GM19023 (cell line): ENCODE data around the gene PNLIP.

Experiments used
- ATAC-seq: cut with Tn5 transposase; IDR thresholded peaks from one replicate; pipeline ENCODE4 v1.9.1; 2021; ENCODE audit warnings: mild to moderate bottlenecking, moderate library complexity; ENCODE audit not compliant: unreplicated experiment

Gene PNLIP

DNA sequence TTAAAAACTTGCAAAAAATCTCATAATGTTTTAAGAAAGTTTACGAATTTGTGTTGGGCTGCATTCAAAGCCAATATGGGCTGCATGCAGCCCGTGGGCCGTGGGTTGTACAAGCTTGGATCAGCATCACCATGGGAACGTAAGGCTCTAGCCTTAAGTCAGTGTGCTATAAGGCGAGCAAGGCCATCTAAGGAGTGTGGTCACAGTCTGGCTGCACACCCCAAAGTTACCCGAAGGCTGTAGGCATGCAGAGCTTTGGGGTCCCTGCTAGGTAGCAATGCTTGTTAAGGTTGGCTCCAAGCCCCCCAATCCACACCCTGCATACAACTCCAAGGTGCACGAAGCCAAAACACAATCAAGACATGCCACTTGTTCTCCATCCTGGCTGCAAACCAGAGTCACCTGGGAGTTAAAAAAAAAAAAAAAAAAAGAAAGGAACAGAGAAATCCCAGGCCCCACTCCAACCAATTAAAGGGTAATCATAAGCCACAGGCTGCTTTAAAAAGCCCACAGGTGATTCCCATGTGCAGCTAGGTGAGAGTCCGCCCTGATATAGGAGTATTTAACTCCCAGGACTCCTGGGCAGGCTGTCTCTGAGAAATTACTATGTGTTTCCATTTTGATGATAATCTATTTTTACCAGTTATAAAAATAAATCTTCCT, 66.5 kb downstream of the PNLIP start:
- ATAC-seq: no peak

DNA sequence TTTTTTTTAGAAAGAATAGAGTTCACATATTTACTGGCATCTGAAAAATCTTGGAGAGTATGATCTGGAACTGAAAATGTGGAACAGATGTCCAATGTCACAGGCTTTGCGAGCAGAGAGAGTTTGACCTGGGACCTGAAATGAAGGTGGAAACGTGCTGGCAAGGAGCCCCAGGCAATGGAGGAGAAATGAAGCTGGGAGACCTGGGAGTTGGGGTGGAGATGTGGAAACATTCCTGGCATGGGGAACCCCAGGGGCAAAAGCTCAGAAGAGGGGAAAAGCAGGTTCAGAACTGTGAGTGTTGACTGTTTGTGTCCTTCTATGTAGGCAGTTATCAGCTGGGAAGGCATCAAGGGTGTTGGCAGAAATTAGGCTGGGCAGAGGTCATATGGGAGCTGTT, 67.7 kb downstream of the PNLIP start:
- no peak for ATAC-seq

DNA sequence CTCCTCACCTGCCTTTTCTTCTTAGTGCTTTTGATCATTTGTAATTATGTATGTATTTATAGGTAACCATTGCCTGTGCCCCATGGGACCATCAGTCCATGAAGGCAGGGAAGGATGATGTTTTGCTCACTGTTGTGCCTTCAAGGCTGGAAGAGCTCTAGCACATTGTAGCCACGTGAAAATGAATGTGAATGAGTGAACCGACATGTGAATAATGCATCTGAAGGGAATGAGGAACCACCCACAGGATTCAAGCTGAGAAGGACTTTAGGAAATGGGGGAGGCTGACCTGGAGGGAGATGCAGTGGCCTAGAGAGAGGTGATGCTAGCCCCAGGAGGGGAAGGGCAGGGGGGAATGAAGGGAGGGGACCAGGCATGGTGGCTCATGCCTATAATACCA, 69.1 kb downstream of the PNLIP start:
- ATAC-seq: no peak

DNA sequence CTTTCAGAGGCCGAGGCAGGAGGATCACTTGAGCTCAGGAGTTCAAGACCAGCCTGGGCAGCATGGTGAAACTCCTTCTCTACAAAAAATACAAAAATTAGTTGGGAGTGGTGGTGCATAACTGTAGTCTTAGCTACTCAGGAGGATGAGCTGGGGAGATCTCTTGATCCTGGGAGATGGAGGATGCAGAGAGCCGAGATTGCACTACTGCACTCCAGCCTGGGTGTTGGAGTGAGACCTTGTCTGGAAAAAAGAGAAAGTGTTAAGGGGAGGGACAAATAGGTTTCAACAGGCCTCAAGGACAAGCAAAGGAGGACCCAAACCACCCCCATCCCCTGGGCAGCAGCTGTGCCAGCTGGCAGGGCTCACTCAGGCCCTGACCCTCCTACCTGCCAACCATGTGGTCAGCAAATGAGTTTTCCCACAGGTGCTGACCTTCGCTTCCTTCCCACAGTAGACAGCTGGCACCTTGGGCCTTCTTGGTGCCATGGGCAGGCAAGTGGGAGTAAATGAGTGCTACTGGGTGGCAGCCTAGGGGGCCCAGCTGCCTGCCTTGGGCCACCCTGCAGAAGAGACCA, 69.6 kb downstream of the PNLIP start:
- ATAC-seq: no peak
